DND-41 (cell line): ENCODE data around the gene TOX3.

ENCODE experiments used
- ATAC-seq: fragments of 200-7000 bp; cut with Tn5 transposase; 3 replicates; pipeline ENCODE4 v1.9.1; 2021; ENCODE audit warnings: low read depth; ENCODE audit not compliant: insufficient read depth
- DNase-seq: peaks from one replicate; pipeline ENCODE4 v3.0.0-alpha.2; 2020
- H2AFZ ChIP-seq: 2 replicates; pipeline ENCODE4 v1.6.0; 2012; ENCODE audit warnings: low read depth, low read length
- H3K27ac ChIP-seq: 2 replicates; pipeline ENCODE4 v1.5.1; 2012; ENCODE audit warnings: low read length, inconsistent platforms
- H3K27me3 ChIP-seq: fragments of 200-600 bp; sonication (generic); 2 replicates; pipeline ENCODE4 v1.6.0; 2012; ENCODE audit warnings: low read length, mild to moderate bottlenecking, inconsistent platforms; ENCODE audit not compliant: insufficient read depth, poor library complexity
- H3K36me3 ChIP-seq: 2 replicates; pipeline ENCODE4 v1.5.1; 2012; ENCODE audit warnings: low read length, inconsistent platforms; ENCODE audit not compliant: insufficient read depth
- H3K4me1 ChIP-seq: 2 replicates; pipeline ENCODE4 v1.5.1; 2012; ENCODE audit warnings: mild to moderate bottlenecking, low read length; ENCODE audit not compliant: insufficient read depth
- H3K4me2 ChIP-seq: 2 replicates; pipeline ENCODE4 v1.6.0; 2012; ENCODE audit warnings: mild to moderate bottlenecking, moderate library complexity, low read length, inconsistent platforms; ENCODE audit not compliant: insufficient read depth
- H3K4me3 ChIP-seq, 2 experiments: fragments of 200-600 bp in 1 of 2; shearing (Covaris generic) in 1 of 2; 2 replicates each; pipeline ENCODE4 v1.5.1; 2012 to 2016; ENCODE audit warnings: inconsistent platforms in 2 of 2, low read length in 2 of 2, mild to moderate bottlenecking in 2 of 2, low read depth in 1 of 2, moderate library complexity in 1 of 2
- H3K79me2 ChIP-seq: 2 replicates; pipeline ENCODE4 v1.6.0; 2012; ENCODE audit warnings: low read length, inconsistent platforms; ENCODE audit not compliant: insufficient read depth
- H3K9ac ChIP-seq: 2 replicates; pipeline ENCODE4 v1.6.0; 2012; ENCODE audit warnings: low read depth, mild to moderate bottlenecking, inconsistent platforms, low read length, moderate library complexity
- H3K9me3 ChIP-seq: 2 replicates; pipeline ENCODE4 v1.5.1; 2012; ENCODE audit warnings: low read length, moderate library complexity, mild to moderate bottlenecking, inconsistent platforms; ENCODE audit not compliant: insufficient read depth, severe bottlenecking
- H4K20me1 ChIP-seq: 2 replicates; pipeline ENCODE4 v1.6.0; 2012; ENCODE audit warnings: low read length; ENCODE audit not compliant: insufficient read depth
- EZH2 ChIP-seq: IDR thresholded peaks from 3 replicates; pipeline ENCODE4 v1.6.1; 2012; ENCODE audit warnings: borderline replicate concordance, low read depth, mild to moderate bottlenecking, moderate library complexity, low read length, inconsistent platforms; ENCODE audit not compliant: severe bottlenecking
- TF ChIP-seq, protein P1 (sequence below): IDR thresholded peaks from 2 replicates; pipeline ENCODE4 v1.5.1; 2012; ENCODE audit warnings: borderline replicate concordance, low read length, moderate library complexity, mild to moderate bottlenecking; ENCODE audit not compliant: poor library complexity, severe bottlenecking; ENCODE audit errors: extremely low read depth

TOX3 gene

DNA sequence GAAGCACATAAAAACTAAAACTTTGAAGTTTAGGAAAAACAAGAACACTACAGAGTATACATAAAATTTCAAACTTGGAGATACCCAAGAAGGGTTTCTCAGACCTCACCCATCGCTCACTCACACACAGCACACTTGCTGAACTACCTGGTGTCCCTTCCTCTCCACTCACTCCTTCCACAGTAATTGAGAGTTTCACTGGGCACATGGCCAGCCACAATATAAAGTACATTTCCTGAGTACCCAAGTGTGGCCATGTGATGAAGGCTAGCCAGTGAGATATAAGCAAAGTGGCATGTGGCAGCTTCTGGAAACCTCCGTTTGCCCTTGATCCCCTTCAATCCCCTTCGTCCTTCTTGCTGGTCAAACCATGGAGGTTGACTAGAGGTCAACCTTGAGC is 11.9 kb downstream of the TOX3 start:
- H3K4me3 ChIP-seq = no peak overlapping the region
- no peaks in the 10 kb centered on the region for H4K20me1 ChIP-seq
- DNase-seq = no peak
- no peaks in the 10 kb centered on the region for H3K4me1 ChIP-seq
- H3K9me3 ChIP-seq = no peaks in the 10 kb centered on the region
- no peak for TF ChIP-seq EZH2
- TF ChIP-seq, protein P1, sequence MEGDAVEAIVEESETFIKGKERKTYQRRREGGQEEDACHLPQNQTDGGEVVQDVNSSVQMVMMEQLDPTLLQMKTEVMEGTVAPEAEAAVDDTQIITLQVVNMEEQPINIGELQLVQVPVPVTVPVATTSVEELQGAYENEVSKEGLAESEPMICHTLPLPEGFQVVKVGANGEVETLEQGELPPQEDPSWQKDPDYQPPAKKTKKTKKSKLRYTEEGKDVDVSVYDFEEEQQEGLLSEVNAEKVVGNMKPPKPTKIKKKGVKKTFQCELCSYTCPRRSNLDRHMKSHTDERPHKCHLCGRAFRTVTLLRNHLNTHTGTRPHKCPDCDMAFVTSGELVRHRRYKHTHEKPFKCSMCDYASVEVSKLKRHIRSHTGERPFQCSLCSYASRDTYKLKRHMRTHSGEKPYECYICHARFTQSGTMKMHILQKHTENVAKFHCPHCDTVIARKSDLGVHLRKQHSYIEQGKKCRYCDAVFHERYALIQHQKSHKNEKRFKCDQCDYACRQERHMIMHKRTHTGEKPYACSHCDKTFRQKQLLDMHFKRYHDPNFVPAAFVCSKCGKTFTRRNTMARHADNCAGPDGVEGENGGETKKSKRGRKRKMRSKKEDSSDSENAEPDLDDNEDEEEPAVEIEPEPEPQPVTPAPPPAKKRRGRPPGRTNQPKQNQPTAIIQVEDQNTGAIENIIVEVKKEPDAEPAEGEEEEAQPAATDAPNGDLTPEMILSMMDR = no peak
- H3K36me3 ChIP-seq = no peaks in the 10 kb centered on the region
- no peak overlapping the region for H2AFZ ChIP-seq
- H3K79me2 ChIP-seq = no peaks in the 10 kb centered on the region
- no peak overlapping the region for H3K27ac ChIP-seq
- H3K9ac ChIP-seq = no peak overlapping the region
- no peaks in the 10 kb centered on the region for H3K27me3 ChIP-seq
- no peak overlapping the region for H3K4me2 ChIP-seq
- no peak for ATAC-seq

DNA sequence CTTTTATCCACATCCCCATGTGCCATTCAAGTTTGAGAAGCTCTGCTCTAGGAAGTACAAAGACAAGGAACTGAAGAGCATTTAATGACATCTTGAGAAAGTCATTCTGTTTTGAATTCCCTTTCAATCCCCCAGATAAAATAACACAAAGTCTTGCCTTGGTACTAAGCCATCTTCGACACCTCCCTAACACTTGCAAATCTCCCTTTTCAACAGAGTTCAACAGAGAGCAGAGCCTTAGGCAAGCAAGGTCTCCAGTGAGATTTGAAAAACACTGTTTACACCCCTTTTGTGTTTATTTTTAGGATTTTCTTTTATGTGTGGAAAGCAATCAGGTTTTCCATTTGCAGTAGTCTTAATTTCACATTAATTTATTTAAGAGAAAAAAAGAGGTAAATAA is 13.6 kb downstream of the TOX3 start:
- Histone ChIP-seq H3K36me3 (no peaks in the 10 kb centered on the region), H3K79me2 (no peaks in the 10 kb centered on the region), H3K4me3 (no peak overlapping the region), H3K4me2 (no peak overlapping the region), H3K27me3 (no peaks in the 10 kb centered on the region), H3K9me3 (no peaks in the 10 kb centered on the region), H3K9ac (no peak overlapping the region), H3K4me1 (no peaks in the 10 kb centered on the region), H4K20me1 (no peaks in the 10 kb centered on the region), H2AFZ (no peak overlapping the region), H3K27ac (no peak overlapping the region)
- no peak for ATAC-seq
- DNase-seq = no peak
- TF ChIP-seq EZH2 = no peak
- TF ChIP-seq, protein P1 = no peak

DNA sequence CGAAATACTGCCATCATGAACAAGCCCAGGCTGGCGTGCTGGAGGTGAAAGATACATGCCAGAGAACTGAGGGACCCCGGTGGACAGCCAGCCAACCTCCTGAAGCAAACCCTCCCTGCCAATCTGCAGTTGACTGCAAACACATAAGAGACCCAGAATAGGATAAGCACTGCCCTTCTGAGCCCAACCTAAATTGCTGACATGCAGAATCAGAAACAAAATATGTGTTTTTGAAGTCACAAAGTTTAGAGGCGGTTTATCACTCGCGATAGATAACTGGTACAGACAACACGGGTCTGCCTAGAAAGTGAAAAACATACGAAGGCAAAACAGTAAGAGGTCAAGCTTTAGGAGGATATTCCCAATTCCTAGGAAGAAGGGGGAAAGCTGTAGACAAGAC is 14.6 kb downstream of the TOX3 start:
- TF ChIP-seq, protein P1 = no peak
- no peak for TF ChIP-seq EZH2
- no peaks in the 10 kb centered on the region for H3K9me3 ChIP-seq

GRCh38 chr16:52529226-52529625 is 17.7 kb downstream of the TOX3 start:
- H3K27me3 ChIP-seq = no peaks in the 10 kb centered on the region
- no peaks in the 10 kb centered on the region for H3K79me2 ChIP-seq
- DNase-seq (no peak), ATAC-seq (no peak)
- H3K4me3 ChIP-seq = no peak overlapping the region
- H3K27ac ChIP-seq = no peak overlapping the region
- no peak overlapping the region for H2AFZ ChIP-seq
- no peaks in the 10 kb centered on the region for H3K9me3 ChIP-seq
- TF ChIP-seq, protein P1 = no peak
- TF ChIP-seq EZH2 = no peak
- no peaks in the 10 kb centered on the region for H3K36me3 ChIP-seq
- H3K4me2 ChIP-seq = no peak overlapping the region
- H4K20me1 ChIP-seq = no peaks in the 10 kb centered on the region
- H3K4me1 ChIP-seq = no peaks in the 10 kb centered on the region
- H3K9ac ChIP-seq = no peak overlapping the region

More for the DNA sequence above, 14.6 kb downstream of the TOX3 start:
- H3K4me3 ChIP-seq = no peak overlapping the region
- no peaks in the 10 kb centered on the region for H3K4me1 ChIP-seq
- DNase-seq = no peak
- no peak overlapping the region for H3K9ac ChIP-seq
- no peak overlapping the region for H3K4me2 ChIP-seq
- no peaks in the 10 kb centered on the region for H3K36me3 ChIP-seq
- no peaks in the 10 kb centered on the region for H3K27me3 ChIP-seq
- H3K79me2 ChIP-seq = no peaks in the 10 kb centered on the region
- ATAC-seq = no peak
- no peaks in the 10 kb centered on the region for H4K20me1 ChIP-seq
- no peak overlapping the region for H2AFZ ChIP-seq
- no peak overlapping the region for H3K27ac ChIP-seq
